Vagina (tissue), 2 donors: ENCODE data around the gene SH3BP2. TPM values are rescaled to one million over a fixed set of nuclear protein-coding genes. Genes with fewer than 3 reads are reported as not detected.

Experiments
- DNase-seq, 2 donors: peaks; one replicate each; pipeline ENCODE4 v3.0.0-alpha.2; 2017; ENCODE audit errors: extremely low spot score in 2 of 2
- H3K27ac ChIP-seq: fragments of 200-600 bp; sonication (generic); one replicate; pipeline ENCODE4 v1.5.1; 2019
- H3K27me3 ChIP-seq: fragments of 200-600 bp; sonication (generic); one replicate; pipeline ENCODE4 v1.5.1; 2019
- H3K36me3 ChIP-seq, 2 donors: fragments of 200-600 bp; sonication (generic); one replicate each; pipeline ENCODE4 v1.5.1; 2017 to 2019
- H3K4me1 ChIP-seq: fragments of 200-600 bp; sonication (generic); one replicate; pipeline ENCODE4 v1.5.1; 2019
- H3K4me3 ChIP-seq, 2 donors: fragments of 200-600 bp; sonication (generic); 1 replicate in 1 of 2; 2 replicates in 1 of 2; pipeline ENCODE4 v1.5.1; 2016 to 2019
- H3K9me3 ChIP-seq: fragments of 200-600 bp; sonication (generic); one replicate; pipeline ENCODE4 v1.5.1; 2019
- CTCF ChIP-seq, 3 experiments: fragments of 450-650 bp in 2 of 3; fragments of 200-600 bp in 1 of 3; sonication (generic) in 1 of 3; IDR thresholded peaks; one replicate each; pipeline ENCODE4 v1.5.1; 2017 to 2019; ENCODE audit warnings: antibody characterized with exemption in 3 of 3, mild to moderate bottlenecking in 2 of 3, moderate library complexity in 2 of 3
- POLR2A ChIP-seq, 2 donors: fragments of 450-650 bp; IDR thresholded peaks; one replicate each; pipeline ENCODE4 v1.6.1; 2017; ENCODE audit warnings: antibody characterized with exemption in 2 of 2, mild to moderate bottlenecking in 2 of 2, moderate library complexity in 2 of 2
- POLR2AphosphoS5 ChIP-seq, 2 donors: sonication (generic); formaldehyde crosslinking; IDR thresholded peaks; one replicate each; pipeline ENCODE4 v1.9.0; 2017; ENCODE audit warnings: antibody characterized with exemption in 2 of 2, mild to moderate bottlenecking in 2 of 2, low read depth in 1 of 2; ENCODE audit not compliant: insufficient read depth in 1 of 2
- intact Hi-C: fragments of 100-400 bp; cut with DNase I; formaldehyde crosslinking; loops from one replicate; pipeline ENCODE4 v1.15.1; 2023
- total RNA-seq: library from RNA; depleted of rRNA; stranded (reverse); fragments of >200 nt; gene quantifications from one replicate; pipeline ENCODE4 v1.2.3, GENCODE V29; 2016

Gene SH3BP2
- total RNA-seq, 1 donor from 2014 or later = 102 TPM

- intact Hi-C loops = loop anchor here (10.0 kb wide), 1 partner anchor 180 kb away; no protein-coding TSS in a partner anchor
Measured at GRCh38 chr4:2754848-2755819, 37.8 kb upstream of the SH3BP2 start.

GRCh38 chr4:2755821-2756690, 36.8 kb upstream of the SH3BP2 start, which contains the start of gene TNIP2:
TNIP2 (minus strand) TSS chr4:2756336; CDS start chr4:2756289, 47 bp downstream.
- peak in 1 of 2 donors; percentile 91 for DNase-seq
- H3K36me3 ChIP-seq = no peaks in the 10 kb centered on the region
- H3K27ac ChIP-seq = peak within 1 kb of the TSS; percentile 63
- H3K4me1 ChIP-seq = peaks cover 38% of the 10 kb centered on the region
- intact Hi-C loops = loop anchor here (10.0 kb wide), 1 partner anchor 179 kb away; no protein-coding TSS in a partner anchor
- TF ChIP-seq CTCF (IDR thresholded peaks at IDR 0.05) (peak in 2 of 3 experiments; percentile 13 to 23), POLR2A (IDR thresholded peaks at IDR 0.05) (peak in 1 of 2 donors; percentile 59), POLR2AphosphoS5 (IDR thresholded peaks at IDR 0.05; ENCODE audit: insufficient read depth in 1 of 2, low read depth in 1 of 2) (peak in 1 of 2 donors; percentile 50)
- no peaks in the 10 kb centered on the region for H3K9me3 ChIP-seq
- H3K4me3 ChIP-seq = peak within 1 kb of the TSS; percentile 67 to 89
- no peaks in the 10 kb centered on the region for H3K27me3 ChIP-seq

More at GRCh38 chr4:2754848-2755819, 37.8 kb upstream of the SH3BP2 start:
- Histone ChIP-seq H3K27ac (peak overlapping the region; percentile 63), H3K9me3 (no peaks in the 10 kb centered on the region), H3K36me3 (no peaks in the 10 kb centered on the region), H3K4me1 (peaks cover 38% of the 10 kb centered on the region), H3K27me3 (no peaks in the 10 kb centered on the region), H3K4me3 (peak overlapping the region; percentile 67 to 89)
- TF ChIP-seq CTCF (IDR thresholded peaks at IDR 0.05) (no peak), POLR2AphosphoS5 (IDR thresholded peaks at IDR 0.05; ENCODE audit: insufficient read depth in 1 of 2, low read depth in 1 of 2) (no peak), POLR2A (IDR thresholded peaks at IDR 0.05) (no peak)
- peak in 1 of 2 donors; percentile 82 for DNase-seq

- Histone ChIP-seq H3K4me1 (peaks cover 38% of the 10 kb centered on the region), H3K9me3 (no peaks in the 10 kb centered on the region), H3K27ac (peak overlapping the region; percentile 60)
Measured at GRCh38 chr4:2756691-2757350, 36.1 kb upstream of the SH3BP2 start.

More at GRCh38 chr4:2756691-2757350, 36.1 kb upstream of the SH3BP2 start:
- intact Hi-C loops = loop anchor here (10.0 kb wide), 1 partner anchor 178 kb away; no protein-coding TSS in a partner anchor
- TF ChIP-seq CTCF (IDR thresholded peaks at IDR 0.05) (no peak), POLR2AphosphoS5 (IDR thresholded peaks at IDR 0.05; ENCODE audit: insufficient read depth in 1 of 2, low read depth in 1 of 2) (no peak), POLR2A (IDR thresholded peaks at IDR 0.05) (no peak)
- peak overlapping the region; percentile 67 to 89 for H3K4me3 ChIP-seq
- no peaks in the 10 kb centered on the region for H3K36me3 ChIP-seq
- DNase-seq = peak in 1 of 2 donors; percentile 87
- no peaks in the 10 kb centered on the region for H3K27me3 ChIP-seq
